ENCODE results near the gene PRDM2.
"Not testable (repeated sequence)": the region's sequence is repeated elsewhere in the genome, so short reads cannot be mapped to it uniquely, and the experiment has no call there.

The PRDM2 gene

GRCh38 chr1:13699936-13700520 lies at the start of gene PRDM2:
Gene PRDM2 (plus strand): TSS chr1:13700188. CDS start chr1:13715606, 15,418 bp downstream.
- peak; percentile 76 for DNase-seq

- no peak for DNase-seq
These were observed 48.7 kb upstream of the PRDM2 start for GRCh38 chr1:13651279-13651678.

DNA sequence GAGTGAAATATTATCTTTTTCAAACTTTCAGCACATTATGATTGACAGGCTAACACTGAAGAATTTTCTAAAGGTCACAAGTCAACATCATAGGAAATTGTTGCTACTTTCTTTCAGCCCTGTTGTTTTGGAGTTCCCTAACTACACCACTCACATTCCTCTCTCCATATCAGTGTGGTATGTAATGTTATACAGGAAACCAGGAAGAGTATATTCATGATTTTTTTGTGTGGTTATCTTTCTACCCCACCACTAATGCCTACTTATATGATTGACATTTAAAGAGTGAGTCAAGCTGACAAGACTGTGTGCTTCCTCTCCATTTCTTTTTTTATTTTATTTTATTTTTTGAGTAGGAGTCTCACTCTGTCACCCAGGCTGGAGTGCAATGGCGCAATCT lies 47.8 kb upstream of the PRDM2 start:
- no peak for DNase-seq

GRCh38 chr1:13661539-13661938 lies 38.4 kb upstream of the PRDM2 start:
- no peak for DNase-seq

DNA sequence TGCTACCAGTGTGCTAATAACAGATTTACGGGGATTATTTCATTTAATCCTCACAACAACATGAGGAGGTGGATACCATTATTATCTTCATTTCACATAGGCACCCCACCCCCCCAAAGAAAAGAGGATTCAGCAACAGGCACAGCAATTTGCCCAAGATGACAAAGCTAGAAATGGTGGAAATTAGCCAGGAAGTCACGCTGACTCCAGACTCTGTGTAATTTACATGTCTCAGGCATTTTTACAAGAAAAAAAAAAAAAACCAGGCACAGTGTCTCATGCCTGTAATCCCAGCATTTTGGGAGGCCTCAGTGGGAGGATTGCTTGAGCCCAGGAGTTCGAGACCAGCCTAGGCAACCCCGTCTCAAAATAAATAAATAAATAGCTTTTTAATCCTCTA lies 37.5 kb upstream of the PRDM2 start:
- no peak for DNase-seq

DNA sequence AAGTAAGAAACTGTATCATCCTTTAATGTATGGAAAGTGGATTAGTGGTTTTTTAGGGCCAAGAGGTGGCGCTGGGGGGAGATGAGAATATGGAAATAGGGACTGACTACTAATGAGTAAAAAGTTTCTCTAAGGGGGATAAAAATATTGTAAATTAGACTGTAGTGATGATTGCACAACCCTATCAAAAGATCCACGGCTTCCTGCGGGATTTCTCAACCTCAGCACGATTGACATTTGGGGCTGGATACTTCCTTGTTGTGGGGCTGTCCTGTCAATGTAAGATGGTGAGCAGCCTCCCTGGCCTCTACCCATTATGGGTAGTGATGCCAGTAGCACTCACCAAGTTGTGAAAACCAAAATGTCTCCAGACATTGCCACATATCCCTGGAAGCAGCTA lies 36.0 kb upstream of the PRDM2 start:
- DNase-seq: no peak

GRCh38 chr1:13664451-13664850 lies 35.5 kb upstream of the PRDM2 start:
- DNase-seq: no peak

DNA sequence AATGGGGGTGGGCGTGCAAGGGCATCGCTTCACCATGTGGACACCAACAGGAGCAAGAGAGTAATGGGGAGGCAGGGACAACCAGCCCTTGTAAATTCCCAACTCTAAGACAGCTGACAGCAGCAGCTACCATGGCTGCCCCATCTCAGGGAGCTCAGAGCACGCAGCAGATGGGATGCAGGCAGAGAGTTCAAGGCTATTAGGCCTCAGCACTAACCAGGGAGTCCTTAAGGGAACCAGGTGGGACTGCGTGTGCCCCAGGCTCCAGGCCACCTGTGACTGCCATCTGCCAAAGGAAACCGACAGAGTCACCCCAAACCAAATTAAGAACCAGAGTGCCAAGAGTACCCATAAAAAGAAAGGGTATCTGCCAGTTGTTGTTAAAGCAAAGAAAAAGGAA lies 33.7 kb upstream of the PRDM2 start:
- DNase-seq: no peak

DNA sequence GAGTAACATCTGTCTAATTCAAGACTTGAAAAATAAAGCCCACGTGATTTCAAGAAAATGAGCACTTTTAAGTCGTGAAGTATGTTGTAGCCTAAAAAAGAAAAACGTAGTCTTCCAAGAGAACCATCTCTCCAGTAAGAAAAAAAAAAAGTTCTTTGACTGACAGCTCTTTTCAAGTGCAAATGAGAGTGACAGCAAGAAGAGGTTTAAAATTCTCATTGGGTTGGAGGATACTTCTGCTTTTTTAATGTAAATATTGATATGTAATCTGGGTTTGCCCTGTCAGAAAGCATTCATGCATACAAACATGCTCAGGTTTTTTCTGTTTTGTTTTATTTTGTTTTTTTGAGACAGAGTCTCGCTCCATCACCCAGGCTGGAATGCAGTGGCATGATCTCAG lies 32.3 kb upstream of the PRDM2 start:
- no peak for DNase-seq

DNA sequence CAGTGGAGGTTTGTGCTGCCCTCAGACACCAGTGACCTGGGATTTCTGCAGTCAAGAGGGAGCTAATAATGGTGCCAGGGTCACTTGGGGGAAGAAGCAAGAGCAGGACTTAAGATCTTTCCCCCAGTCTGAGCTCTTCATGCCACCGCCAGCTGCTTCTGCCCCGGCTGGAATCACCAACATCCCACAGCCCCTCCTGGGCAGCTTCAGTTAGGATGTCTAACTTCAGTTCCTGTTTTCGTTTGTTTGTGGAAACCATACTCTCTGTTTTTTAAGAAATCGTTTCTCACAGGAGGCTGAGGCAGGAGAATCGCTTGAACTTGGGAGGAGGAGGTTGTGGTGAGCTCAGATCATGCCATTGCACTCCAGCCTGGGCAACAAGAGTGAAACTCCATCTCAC lies 25.6 kb upstream of the PRDM2 start:
- DNase-seq: no peak

GRCh38 chr1:13675151-13675651 lies 24.8 kb upstream of the PRDM2 start:
- DNase-seq: no peak

DNA sequence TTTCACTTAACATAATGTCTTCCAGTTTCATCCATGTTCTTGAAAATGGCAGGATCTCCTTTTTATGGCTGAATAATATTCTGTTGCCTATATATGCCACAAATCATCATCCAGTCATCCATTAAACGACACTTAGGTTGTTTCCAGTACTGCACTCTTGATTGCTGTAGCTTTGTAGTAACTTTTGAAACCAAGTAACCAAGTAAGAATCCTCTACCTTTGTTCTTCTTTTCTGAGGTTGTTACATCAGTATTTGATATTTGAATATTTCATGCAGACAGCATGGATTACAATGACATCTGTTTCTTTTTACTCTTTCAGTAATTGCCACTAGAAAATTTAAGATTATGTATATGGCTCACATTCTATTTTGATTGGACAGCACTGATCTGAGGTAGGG lies 22.1 kb upstream of the PRDM2 start:
- no peak for DNase-seq

- no peak for DNase-seq
These were observed 20.3 kb upstream of the PRDM2 start for GRCh38 chr1:13679651-13680050.

DNA sequence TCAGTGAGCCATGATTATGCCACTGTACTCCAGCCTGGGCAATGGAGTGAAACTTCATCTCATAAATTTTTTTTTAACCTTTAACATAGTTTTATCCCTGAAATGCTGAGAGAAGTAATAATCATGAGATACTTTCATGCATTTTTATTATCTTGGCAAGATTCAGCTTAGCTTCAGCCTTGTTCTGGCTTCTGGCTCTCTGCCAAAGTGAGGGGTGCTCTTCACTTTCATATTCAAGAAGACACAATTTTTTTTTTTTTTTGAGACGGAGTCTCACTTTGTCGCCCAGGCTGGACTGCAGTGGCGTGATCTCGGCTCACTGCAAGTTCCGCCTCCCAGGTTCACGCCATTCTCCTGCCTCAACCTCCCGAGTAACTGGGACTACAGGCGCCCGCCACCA lies 19.4 kb upstream of the PRDM2 start:
- not testable (repeated sequence) for DNase-seq

DNA sequence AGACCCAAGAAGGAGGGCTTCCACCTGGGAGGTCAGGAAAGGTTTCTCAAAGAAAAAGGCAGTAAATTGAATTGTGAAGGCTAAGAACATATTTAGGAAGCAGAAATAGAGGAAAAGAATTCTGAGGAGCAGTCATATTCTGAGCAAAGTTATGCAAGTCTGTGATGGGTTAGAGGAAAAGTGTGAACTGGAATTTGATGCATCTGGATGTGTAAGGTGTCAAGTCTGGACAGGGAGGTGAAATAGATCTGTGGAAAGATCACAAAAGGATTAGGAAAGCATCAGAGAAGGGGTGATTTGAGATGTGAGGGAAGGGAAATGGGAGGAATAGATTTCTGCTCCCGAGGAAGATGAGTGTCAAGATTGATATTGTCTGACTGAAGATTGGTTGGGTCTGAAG lies 18.1 kb upstream of the PRDM2 start:
- no peak for DNase-seq

- no peak for DNase-seq
These were observed 17.5 kb upstream of the PRDM2 start for GRCh38 chr1:13682444-13682843.

DNA sequence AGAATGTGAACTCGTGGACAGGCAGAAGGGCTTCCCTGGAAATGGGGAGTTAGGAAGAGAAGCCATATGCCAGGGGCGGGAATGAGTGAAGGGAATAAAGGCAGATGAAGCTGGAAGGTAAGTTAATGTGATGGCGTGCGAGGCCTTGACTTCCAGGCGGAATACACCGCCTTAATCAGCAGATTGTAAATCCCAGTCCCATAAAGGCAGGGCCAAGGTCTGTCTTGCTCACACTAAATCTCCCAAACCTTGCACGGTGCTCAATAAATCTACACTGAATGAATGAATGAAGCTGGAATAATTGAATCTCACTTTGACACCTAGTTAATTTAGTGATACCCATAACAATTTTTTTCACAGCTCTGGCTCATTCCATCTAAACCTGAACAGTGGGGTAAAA lies 16.8 kb upstream of the PRDM2 start:
- DNase-seq: no peak

DNA sequence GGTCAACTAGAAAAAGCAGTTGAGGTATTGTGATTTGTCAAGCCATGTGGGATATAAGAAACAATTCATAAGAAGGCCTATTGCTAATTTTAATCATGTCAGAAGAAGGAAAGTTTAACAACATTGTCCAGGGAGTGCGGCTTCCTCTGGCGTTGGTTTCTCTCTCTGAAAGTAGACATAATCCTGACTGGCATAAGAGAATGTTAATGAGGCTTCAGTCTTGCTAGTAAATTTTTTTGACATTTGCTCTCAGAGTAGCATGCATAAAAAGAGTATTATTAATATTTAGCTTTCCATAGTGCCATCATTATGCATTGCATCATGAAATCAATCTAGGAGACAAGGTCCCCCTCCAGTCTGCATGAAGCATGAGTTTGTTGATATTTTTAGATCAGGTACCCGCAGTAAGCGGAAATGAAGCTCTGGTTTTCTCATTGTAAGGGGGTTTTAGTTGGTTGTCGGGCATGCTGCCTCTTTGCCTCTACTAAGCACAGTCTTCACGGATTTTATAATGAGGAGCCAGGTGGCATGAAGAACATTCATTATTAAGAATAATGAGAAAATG lies 12.8 kb upstream of the PRDM2 start:
- DNase-seq: no peak

- not testable (repeated sequence) for DNase-seq
These were observed 6.9 kb upstream of the PRDM2 start for GRCh38 chr1:13693094-13693493.

DNA sequence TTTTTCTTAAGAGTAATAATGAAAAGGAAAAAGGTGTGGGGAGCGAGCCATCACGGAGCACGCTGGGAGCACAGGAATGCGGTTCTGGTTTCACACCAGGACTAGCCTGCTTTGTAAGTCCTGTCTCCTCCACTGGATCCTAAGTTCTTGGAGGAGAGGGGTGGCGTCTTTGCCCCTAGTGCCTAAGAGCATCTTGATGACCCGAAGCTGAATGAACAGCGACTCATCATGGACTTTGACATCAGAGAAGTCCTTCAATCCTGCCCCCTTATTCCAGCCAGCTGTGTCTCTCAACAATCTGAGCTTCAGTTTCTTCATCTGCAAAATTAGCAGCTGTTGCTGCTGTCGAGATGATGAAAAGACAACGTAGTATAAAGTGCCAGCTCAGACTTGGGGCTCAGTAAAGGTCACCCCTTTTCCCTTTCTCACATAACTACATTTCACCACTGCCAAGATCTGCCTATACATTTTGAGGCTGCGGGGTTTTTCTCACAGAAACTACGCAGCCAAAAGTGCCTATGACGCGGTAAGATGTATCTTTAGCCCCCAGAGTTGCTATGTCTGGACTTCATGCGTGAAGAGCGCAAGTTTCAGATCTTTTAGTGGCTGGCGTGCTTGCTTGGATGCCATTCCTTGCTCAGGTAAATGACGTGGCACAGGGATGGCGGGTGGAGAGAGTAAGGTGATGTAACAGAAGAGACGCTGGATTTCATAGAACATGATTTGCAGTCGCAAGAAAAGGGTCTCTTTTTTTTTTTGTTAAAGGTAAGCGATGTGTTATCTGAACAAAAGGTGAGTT lies 4.9 kb upstream of the PRDM2 start:
- DNase-seq: no peak

DNA sequence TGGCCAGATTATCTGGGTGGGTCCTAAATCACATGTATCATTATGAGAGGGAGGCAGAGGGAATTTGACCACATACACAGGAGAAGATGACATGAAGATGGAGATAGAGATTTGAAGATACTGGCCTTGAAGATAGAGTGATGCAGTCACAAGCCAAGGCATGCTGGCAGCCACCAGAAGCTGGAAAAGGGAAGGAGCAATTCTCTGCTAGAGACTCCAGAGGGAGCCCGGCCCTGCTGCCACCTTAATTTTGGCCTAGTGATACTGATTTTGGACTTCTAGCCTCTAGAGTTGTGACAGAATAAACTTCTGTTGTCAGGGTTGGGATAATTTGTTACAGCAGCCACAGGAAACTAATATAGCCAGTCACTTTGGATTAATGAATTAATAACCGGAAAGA lies 2.2 kb upstream of the PRDM2 start:
- no peak for DNase-seq

DNA sequence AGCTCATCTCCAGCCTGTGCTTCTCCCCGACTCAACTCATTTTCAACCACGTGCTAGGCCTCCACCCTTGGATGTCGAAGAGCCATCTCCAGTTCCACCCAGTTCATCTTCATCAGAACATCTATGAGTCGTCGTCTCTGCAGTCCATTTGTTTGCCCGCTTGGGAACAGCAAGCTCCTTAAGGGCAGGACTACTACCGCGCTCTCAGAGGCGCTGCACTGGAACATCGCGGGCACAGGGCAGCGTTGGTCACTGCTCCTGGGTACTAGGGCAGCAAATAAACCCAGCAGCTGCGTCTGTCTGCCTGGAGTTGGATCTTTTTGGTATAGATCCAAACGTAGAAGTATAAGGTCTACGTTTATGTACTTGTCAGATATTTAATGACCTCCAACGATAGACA lies 478 bp upstream of the PRDM2 start:
- peak; percentile 43 for DNase-seq

- peak; percentile 62 for DNase-seq
These were observed 708 bp downstream of the PRDM2 start for GRCh38 chr1:13700521-13701270.

DNA sequence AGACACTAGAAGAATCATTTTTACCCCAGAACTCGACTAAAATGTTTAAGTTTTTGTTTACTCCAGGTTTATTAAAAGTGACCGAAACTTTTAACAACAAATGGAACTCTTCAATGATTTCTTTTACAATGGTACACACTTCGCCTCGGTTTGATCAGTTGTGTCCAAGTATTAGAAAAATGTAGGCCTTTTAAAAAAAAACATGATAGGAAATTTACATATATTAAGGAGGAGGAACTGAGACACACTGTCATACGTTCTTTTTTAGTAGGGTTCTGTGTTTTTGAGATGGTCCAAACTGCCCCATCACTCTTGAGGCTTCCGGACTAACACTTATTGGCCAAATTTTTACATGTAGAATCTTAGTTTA lies 1.3 kb downstream of the PRDM2 start:
- no peak for DNase-seq

Measured in activated T-cell treated with anti-CD3 and anti-CD28 coated beads, Interleukin-2, amount 50 U/mL, for 1 hour (primary cell).